Stimulated activated CD4-positive, alpha-beta T cell treated with anti-CD3 and anti-CD28 coated beads, Interleukin-2, amount 100 ng/mL, for 24 hours (primary cell): ENCODE data around the gene KLRK1.
"Not testable (repeated sequence)": the region's sequence is repeated elsewhere in the genome, so short reads cannot be mapped to it uniquely, and the experiment has no call there.

Experiments used
- DNase-seq, 2 donors: peaks; one replicate each; pipeline ENCODE4 v3.0.0-alpha.2; 2020

Gene KLRK1

DNA sequence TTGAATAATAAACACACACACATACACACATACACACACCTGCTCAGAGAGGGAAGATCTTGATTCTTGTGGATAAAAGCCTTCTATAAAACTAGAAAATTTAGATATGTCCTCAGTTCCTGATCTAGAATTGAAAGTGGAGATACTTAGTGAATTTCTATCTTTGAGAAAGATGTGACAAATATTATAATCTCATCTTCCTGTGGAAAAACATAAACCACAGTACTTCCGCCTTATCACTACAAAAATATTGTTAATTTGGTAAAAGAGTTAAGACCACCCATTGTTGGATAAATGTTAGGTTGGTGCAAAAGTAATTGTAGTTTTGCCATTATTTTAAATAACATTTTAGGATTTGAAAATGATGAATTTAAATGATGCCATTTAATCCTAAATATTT lies at the start of gene KLRK1:
KLRK1 (minus strand) TSS at position 138 of the 400 bp plus-strand sequence. CDS start 1,231 bp downstream, outside the sequence.
- DNase-seq: no peak

DNA sequence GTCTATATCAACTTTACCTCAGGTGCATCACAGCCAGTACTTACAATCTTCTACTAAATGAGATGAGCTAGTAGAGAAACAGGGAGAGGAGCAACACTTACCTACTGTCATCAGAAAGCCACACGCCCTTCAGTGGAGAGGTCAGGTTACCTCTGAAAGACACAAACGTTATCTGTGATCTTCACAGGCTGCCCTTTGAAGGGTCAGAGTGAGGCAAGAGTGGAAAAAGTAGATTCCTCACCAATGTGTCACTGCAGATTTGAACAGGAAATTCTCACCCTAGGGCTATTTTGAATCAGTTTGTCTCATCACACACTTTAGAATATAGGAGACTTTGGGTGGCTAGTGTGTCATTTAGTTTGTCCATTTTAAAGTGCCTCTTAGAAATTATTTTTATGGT lies 47.8 kb upstream of the KLRK1 start:
- DNase-seq: not testable (repeated sequence)

DNA sequence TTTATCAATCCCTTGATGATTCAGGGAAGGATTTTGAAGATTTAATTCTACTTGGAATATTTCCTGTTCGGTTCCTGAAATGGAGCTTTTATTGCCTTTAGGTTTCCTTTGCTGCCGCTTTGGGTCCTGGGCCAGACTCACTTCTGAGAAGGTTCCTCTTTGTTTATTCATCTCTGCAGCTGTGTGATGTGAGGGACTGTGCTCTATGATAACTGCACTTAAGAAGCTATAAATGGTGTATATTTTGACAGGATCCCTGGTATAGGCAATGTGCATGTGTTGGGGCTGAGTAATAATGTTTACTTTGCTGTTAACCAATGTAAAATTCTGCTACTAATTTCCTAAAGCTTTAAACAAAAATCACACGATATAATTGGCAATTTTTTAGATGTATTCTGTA lies 46.0 kb upstream of the KLRK1 start, which contains the start of gene KLRC2:
KLRC2 (minus strand) TSS at position 195 of the 400 bp plus-strand sequence; CDS start at position 171, 24 bp downstream.
- DNase-seq: not testable (repeated sequence)

DNA sequence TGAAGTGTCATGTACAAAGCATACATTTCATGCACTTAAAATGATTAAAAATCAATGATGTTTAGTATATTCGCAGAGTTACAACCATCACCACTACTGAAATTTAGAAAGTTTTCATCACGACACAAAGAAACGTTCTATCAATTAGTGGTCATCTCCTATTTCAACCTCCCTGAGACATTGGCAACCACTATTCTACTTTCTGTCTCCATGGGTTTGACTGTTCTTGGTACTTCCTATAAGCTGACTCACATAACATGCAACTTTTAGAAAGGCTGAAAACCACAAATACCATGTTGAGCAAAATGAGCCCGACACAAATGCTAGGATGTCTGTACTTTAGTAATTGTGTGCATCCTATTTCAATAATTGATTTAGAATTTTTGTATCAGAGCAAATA lies 40.8 kb upstream of the KLRK1 start:
- DNase-seq: not testable (repeated sequence)

DNA sequence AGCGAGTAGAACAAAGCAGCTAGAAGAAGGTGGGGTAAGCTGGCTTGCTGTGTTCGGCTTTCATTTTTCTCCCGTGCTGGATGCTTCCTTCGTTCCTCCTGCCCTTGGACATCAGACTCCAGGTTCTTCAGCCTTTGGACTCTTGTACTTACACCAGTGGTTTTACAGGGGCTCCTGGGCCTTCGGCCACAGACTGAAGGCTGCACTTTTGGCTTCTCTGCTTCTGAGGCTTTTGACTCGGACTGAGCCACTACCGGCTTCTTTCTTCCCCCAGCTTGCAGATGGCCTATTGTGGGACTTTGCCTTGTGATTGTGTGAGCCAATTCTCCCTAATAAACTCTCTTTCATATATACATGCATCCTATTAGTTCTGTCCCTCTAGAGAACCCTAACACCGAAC lies 36.1 kb upstream of the KLRK1 start:
- DNase-seq: not testable (repeated sequence)

DNA sequence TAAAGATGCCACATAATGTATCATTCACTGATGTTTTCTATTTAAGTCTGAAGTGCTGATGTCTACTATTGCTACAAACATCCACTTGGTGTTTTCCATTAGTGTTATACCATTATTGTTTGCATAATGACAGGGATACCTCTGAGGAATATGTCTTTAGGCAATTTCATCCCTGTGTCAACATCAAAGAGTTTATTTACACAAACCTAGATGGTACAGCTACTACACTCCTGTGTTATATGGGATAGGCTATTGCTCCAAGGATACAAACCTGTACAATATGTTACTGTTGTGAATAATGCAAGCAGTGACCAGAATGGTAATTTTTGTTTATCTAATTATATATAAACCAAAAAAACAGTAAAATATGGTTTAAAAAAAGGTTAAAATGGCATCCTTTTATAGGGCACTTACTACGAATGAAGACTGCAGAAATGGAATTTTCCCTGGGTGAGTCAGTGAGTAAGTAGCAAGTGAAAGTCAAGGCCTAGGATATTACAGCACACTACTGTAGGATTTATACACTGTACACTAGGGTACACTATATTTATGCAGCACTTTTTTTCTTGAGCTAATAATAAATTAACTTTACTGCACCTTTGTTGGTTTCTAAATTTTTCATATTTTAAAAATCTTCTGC lies 34.5 kb upstream of the KLRK1 start:
- not testable (repeated sequence) for DNase-seq

DNA sequence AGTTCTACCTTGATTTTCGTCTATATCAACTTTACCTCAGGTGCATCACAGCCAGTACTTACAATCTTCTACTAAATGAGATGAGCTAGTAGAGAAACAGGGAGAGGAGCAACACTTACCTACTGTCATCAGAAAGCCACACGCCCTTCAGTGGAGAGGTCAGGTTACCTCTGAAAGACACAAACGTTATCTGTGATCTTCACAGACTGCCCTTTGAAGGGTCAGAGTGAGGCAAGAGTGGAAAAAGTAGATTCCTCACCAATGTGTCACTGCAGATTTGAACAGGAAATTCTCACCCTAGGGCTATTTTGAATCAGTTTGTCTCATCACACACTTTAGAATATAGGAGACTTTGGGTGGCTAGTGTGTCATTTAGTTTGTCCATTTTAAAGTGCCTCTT lies 32.3 kb upstream of the KLRK1 start:
- not testable (repeated sequence) for DNase-seq

DNA sequence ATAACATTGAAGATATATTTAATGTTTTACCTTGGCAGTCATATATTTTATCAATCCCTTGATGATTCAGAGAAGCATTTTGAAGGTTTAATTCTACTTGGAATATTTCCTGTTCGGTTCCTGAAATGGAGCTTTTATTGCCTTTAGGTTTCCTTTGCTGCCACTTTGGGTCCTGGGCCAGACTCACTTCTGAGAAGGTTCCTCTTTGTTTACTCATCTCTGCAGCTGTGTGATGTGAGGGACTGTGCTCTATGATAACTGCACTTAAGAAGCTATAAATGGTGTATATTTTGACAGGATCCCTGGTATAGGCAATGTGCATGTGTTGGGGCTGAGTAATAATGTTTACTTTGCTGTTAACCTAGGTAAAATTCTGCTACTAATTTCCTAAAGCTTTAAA lies 30.5 kb upstream of the KLRK1 start, which contains the start of gene KLRC3:
KLRC3 (minus strand) TSS at position 262 of the 400 bp plus-strand sequence; CDS start at position 217, 45 bp downstream.
- DNase-seq: not testable (repeated sequence)

DNA sequence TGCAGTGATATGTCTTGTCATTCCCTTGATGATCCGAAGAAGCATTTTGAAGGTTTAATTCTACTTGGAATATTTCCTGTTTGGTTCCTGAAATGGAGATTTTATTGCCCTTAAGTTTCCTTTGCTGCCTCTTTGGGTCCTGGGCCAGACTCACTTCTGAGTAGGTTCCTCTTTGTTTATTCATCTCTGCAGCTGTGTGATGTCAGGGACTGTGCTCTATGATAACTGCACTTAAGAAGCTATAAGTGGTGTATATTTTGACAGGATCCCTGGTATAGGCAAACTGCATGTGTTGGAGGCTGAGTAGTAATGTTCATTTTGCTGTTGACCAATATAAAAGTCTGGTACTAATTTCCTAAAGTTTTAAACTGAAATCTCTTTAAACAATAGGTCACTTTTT lies 19.6 kb upstream of the KLRK1 start, which contains the start of gene KLRC4:
KLRC4 (minus strand) TSS at position 366 of the 400 bp plus-strand sequence; CDS start at position 184, 182 bp downstream.
- no peak for DNase-seq

DNA sequence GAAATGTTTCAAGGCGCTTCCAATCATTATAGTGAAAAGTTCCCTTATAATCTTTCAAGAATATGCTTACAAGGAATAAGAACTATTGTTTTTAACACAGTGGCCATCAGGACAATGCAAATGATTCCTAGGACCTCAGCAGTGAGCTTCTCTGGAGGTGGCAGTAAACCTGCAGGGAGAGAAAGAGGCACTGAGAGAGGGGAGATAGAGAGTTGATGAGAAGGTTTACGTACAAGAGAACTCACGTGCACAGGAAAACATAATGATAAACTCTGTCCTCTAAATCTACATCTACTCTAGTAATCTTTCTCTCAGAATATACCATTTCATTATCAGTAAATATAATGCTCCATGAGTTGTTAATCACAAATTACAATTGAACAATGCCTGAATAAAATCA lies 19.0 kb upstream of the KLRK1 start:
- no peak for DNase-seq

DNA sequence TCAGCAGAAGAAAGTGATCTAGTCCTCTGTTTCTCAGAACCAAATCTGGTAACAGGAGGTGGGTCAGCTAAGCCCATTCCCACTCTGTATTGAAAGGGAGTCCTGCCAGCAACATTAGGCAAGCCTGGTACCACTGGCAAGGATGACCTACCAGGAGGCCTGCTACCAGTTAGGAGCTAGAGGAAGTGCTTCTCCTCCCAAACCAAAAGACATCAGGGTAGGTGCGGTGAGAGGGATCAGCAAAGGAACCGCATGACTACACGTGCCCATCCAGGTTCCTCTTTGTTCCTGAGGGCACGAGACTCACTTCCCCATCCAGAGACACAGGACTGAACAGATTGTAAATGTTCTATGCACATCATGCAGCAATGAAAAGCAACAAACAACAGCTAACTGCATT lies 16.9 kb upstream of the KLRK1 start:
- no peak for DNase-seq

DNA sequence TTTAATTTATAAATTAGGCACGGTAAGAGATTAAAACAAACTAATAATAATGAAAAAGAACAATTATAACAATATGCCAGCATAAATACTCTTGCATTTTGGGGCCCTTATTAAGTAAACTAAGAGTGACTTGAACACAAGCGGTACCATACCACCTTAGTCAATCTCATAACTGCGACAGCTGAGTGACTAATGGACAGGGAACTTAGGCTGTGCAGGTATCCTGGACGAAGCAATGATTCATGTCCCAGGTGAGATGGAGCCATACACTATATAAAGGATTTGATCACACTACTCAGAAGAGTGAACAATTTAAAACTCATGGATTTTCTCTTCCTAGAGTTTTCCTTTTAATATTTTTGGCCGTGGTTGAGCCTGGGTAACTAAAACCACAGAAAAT lies 15.5 kb upstream of the KLRK1 start:
- no peak for DNase-seq

DNA sequence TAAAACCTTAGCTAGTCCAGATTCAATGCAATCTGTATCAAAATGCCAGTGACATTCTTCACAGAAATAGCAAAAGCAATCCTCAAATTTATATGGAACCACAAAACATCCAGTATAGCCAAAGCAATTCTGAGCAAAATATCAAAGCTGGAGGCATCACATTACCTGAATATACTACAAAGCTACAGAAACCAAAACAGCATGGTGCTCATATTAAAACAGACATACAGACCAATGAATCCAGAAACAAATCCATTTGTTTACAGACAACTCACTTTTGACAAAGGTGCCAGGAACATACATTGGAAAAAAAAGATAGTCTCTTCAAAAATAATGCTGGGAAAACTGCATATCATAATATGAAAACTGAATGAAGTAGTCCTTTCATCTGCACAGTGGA lies 15.0 kb upstream of the KLRK1 start:
- DNase-seq: no peak

DNA sequence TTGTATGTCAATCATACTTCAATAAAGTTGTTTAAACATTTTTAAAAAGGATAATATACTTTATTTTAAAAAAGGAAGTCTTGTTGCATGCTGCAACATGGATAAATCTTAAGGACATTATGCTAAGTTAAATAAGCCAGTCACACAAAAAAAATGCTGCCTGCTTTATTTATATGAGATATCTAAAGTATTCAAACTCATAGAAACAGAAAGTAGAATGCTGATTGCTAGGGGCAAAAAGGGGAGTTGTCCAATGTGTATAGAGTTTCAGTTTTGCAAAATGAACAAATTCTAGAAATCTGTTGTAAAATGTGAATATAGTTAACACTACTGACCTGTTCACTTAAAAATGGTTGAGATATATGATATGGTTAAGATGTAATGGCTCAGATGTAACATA lies 11.0 kb upstream of the KLRK1 start:
- DNase-seq: no peak

DNA sequence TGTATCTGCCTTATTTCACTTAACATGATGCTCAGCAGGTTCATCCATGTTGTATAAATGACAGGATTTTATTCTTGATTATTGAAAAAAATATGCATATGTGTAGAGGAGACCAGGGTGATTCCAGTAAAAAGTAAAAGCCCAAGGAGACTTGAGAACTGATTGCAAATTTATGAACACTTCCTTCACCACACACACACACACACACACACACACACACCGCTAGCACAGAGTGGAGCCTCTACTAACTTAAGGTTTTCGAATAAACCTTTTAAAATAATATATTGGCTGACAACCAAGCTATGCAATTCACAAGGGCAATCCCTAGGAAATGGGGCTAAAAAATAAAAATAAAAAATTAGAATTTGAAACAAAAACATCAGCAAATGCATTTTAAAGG lies 8.3 kb upstream of the KLRK1 start:
- no peak for DNase-seq

DNA sequence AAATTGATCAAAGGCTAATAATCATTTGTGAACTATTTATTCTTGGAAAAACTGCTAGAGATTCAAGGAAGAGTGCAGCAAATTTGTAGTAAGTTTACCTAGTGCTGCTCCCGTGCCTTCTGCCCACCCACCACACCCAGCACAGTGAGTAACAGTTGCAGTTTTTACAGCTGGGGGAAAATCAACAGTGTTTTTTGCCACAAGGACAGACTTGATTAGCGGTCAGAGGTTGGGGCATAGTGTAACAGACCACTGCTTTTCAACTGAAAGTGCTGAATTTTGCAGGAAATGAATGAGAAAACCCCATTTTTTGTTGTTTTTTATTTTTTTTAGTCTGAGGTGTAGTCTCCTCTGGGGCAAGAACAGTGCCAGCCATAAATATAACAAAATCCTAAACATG lies 7.5 kb upstream of the KLRK1 start:
- DNase-seq: no peak

DNA sequence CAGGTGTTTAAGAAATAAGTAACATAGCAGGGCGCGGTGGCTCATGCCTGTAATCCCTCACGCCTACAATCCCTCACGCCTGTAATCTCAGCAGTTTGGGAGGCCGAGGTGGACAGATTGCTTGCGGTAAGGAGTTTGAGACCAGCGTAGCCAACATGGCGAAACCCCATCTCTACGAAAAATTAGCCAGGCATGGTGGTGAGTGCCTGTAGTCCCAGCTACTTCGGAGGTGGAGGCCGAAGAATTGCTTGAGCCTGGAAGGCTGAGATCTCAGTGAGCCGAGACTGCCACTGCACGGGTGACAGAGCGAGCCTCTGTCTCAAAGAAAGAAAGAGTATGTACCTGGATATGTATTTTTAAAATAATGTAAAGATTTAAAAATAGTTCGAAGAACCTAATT lies 6.3 kb upstream of the KLRK1 start:
- not testable (repeated sequence) for DNase-seq

DNA sequence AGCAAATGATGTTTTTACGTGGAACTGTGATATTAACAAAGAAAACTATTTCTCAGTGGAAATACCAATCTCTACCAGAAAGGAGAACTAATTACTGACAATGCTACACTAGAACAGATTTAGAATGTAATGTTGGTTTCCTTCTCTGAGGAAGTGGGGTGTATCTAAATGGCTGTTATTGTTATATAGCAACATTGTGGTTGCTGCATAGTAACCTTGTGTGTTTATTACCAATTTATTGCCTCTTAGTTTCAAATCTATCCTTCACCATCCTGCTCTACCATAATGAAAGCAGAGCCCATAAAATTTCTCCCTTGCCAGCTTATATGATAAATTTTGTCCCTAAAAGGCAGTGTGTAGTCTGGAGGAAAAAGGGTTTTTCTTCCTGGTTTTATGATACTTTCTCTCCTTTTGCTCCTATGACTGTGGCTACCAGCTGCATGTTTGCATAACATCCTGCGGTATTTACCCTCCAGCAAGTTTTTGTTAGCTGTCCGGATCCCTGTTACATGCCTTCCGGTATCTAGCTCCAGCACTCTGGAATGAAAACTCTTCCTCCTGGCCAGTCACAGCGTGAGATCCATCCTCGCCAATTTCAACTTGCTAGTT lies 5.7 kb upstream of the KLRK1 start:
- no peak for DNase-seq

DNA sequence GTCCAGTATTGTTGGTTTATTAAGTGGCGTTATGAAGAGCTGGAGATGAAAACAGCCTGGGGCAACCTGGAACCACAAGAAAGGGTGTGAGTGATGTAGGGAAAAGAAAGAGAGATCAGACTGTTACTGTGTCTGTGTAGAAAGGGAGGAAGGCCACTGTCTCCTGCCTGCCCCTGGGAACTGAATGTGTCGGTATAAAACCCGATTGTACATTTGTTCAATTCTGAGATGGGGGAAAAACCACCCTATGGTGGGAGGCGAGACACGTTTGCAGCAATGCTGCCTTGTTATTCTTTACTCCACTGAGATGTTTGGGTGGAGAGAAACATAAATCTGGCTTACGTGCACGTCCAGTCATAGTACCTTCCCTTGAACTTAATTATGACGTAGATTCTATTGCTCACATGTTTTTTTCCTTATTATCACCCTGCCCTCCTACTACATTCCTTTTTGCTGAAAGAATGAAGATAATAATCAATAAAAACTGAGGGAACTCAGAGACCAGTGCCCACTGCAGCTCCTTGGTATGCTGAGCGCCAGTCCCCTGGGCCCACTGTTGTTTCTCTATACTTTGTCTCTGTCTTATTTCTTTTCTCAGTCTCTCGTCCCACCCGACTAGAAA lies 4.8 kb upstream of the KLRK1 start:
- not testable (repeated sequence) for DNase-seq

DNA sequence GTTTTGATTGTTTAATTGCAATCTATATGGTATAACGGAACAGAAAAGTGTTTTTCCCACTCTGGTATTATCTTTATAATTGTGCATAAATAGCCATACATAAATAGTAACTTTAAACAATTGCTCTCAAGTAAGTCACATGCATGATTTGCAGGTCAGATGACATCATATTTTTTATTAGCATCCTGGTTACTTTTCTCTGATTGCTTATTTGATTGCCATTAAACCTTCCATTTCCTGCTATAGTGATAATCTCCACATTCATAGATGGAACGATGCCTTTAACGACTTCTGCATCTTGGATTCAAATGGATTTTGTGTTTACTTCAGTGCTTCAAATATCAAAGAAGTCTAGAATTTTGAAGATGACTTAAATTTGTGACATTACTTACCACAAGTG lies 3.5 kb upstream of the KLRK1 start:
- no peak for DNase-seq

DNA sequence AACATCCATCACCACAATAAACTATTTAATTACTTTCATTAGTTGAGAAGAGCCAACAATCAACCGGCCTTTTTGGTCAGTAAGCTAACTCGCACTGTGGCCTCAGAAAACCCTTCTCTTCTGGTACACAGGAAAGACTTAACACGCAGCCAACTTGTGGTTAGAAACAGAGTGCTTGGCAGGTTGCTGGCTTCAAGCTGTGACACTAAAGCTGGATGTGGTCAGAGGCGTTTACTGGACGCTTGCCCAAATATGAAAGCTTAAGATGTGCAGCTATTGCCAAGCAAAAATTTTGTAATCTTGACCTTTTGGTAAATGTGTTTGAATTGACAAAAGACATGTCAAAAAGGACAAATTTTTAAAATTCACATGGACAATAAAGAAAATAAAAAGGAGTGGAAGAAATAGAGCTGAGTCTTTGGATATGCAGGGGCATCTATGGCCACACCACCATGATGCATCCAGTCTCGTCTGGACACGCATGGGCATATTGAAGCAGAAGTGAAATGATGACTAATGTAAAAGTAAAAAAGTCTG lies 2.6 kb upstream of the KLRK1 start:
- no peak for DNase-seq

DNA sequence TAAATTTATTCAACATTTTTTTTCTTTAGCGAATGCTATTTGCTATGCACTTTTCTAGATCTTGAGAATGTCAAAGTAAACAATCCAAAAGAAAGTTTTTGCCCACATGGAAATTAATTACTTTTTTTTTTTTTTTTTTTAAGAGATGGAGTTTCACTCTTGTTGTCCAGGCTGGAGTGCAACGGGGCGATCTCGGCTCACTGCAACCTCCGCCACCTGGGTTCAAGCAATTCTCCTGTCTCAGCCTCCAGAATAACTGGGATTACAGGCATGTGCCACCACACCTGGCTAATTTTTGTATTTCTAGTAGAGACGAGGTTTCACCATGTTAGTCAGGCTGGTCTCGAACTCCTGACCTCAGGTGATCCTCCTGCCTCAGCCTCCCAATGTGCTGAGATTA lies 1.1 kb upstream of the KLRK1 start:
- DNase-seq: not testable (repeated sequence)

DNA sequence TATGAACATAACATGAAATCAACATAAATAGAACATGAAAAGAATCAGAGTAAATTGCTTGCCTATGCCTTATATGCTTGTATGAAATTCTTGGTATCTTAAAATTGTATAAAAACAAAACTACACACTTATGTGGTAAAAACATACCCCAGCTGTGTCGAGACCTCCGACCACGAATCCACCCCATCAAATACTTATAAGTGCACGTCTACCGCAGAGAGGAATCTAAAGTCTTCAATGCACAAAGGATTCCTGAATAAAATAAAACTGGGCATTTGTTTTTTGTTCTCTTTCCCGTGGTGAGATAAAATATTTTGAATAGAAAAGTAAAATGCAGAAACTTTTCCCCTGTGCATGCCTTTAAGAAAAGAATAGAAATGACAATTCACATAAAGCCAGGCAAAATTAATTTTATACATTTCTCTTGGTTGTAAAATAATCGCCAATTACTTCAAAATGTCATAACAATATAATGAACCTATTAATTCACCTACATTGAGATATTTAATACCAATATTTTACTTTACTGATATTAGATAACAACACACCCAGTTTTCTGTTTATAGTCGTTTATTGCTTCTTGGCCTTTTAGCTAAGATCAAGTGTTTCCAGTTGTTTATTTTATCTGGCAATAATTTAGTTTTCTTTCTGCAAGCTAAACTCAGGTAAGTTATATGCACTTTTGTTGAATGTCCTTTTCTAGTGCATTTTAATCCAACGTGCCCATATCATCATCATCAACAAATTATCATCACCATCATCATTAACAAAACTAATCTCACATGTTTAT lies 1.0 kb downstream of the KLRK1 start:
- DNase-seq: no peak
